HepG2 (cell line): ENCODE measurements around the gene MIA2. TPM values are rescaled to one million over a fixed set of nuclear protein-coding genes. Genes with fewer than 3 reads are reported as not detected.

ENCODE experiments used
- ARHGAP35 ChIP-seq: sonication (generic); formaldehyde crosslinking; IDR thresholded peaks from 2 replicates; pipeline ENCODE4 v1.9.0; 2022; ENCODE audit warnings: mild to moderate bottlenecking, inconsistent platforms, moderate library complexity, missing genetic modification reagents, borderline replicate concordance
- BHLHE40 ChIP-seq: IDR thresholded peaks from 2 replicates; pipeline ENCODE4 v1.6.1; 2011; ENCODE audit warnings: low read length, improper control_type of control experiment
- DMTF1 ChIP-seq: sonication (generic); formaldehyde crosslinking; IDR thresholded peaks from 2 replicates; pipeline ENCODE4 v1.4.0; 2020; ENCODE audit warnings: mild to moderate bottlenecking, missing genetic modification reagents
- EED ChIP-seq: sonication (generic); formaldehyde crosslinking; IDR thresholded peaks from 2 replicates; pipeline ENCODE4 v1.5.0; 2020; ENCODE audit warnings: mild to moderate bottlenecking, missing genetic modification reagents
- GATA4 ChIP-seq: sonication (generic); IDR thresholded peaks from 2 replicates; pipeline ENCODE4 v1.6.1; 2016; ENCODE audit warnings: antibody characterized with exemption, low read depth, borderline replicate concordance
- HOXA9 ChIP-seq: sonication (generic); formaldehyde crosslinking; IDR thresholded peaks from 2 replicates; pipeline ENCODE4 v1.8.1; 2022; ENCODE audit warnings: missing genetic modification reagents, mild to moderate bottlenecking, moderate library complexity, borderline replicate concordance
- MAFF ChIP-seq: IDR thresholded peaks from 2 replicates; pipeline ENCODE4 v1.6.1; 2011; ENCODE audit warnings: low read depth, low read length, improper control_type of control experiment
- NCOA1 ChIP-seq: sonication (generic); formaldehyde crosslinking; IDR thresholded peaks from 2 replicates; pipeline ENCODE4 v1.9.0; 2021; ENCODE audit warnings: missing genetic modification reagents
- NFIB ChIP-seq: sonication (generic); formaldehyde crosslinking; IDR thresholded peaks from 2 replicates; pipeline ENCODE4 v1.9.0; 2021; ENCODE audit warnings: missing genetic modification reagents, mild to moderate bottlenecking, borderline replicate concordance
- NFIC ChIP-seq: IDR thresholded peaks from 2 replicates; pipeline ENCODE4 v1.6.1; 2012; ENCODE audit warnings: mild to moderate bottlenecking, low read length, inconsistent platforms
- POLR2AphosphoS2 ChIP-seq: IDR thresholded peaks from 2 replicates; pipeline ENCODE4 v1.6.1; 2011; ENCODE audit warnings: low read depth, low read length, improper control_type of control experiment
- RFXANK ChIP-seq: IDR thresholded peaks from 2 replicates; pipeline ENCODE4 v1.6.1; 2016
- SP1 ChIP-seq, 2 experiments: fragments of 450-650 bp in 1 of 2; sonication (generic) in 1 of 2; formaldehyde crosslinking in 1 of 2; IDR thresholded peaks; 2 replicates each; pipeline versions ENCODE4 v1.4.0 to v1.6.1; 2016 to 2020; ENCODE audit warnings: missing genetic modification reagents in 1 of 2
- TBX2 ChIP-seq: sonication (generic); formaldehyde crosslinking; IDR thresholded peaks from 2 replicates; pipeline ENCODE4 v1.5.0; 2020; ENCODE audit warnings: missing genetic modification reagents, mild to moderate bottlenecking, borderline replicate concordance
- ZBTB8A ChIP-seq: sonication (generic); formaldehyde crosslinking; IDR thresholded peaks from 2 replicates; pipeline ENCODE4 v1.4.0; 2020; ENCODE audit warnings: mild to moderate bottlenecking, low read depth, missing genetic modification reagents, borderline replicate concordance
- ZFP37 ChIP-seq: sonication (generic); formaldehyde crosslinking; IDR thresholded peaks from 2 replicates; pipeline ENCODE4 v1.4.0; 2020; ENCODE audit warnings: missing genetic modification reagents, borderline replicate concordance
- ZNF124 ChIP-seq: sonication (generic); formaldehyde crosslinking; IDR thresholded peaks from 2 replicates; pipeline ENCODE4 v1.4.0; 2020; ENCODE audit warnings: missing genetic modification reagents
- ZNF143 ChIP-seq: sonication (generic); formaldehyde crosslinking; IDR thresholded peaks from 2 replicates; pipeline ENCODE4 v1.4.0; 2020; ENCODE audit warnings: missing genetic modification reagents
- ZNF264 ChIP-seq: sonication (generic); formaldehyde crosslinking; IDR thresholded peaks from 2 replicates; pipeline ENCODE4 v1.4.0; 2020; ENCODE audit warnings: missing genetic modification reagents
- ZNF326 ChIP-seq: sonication (generic); formaldehyde crosslinking; IDR thresholded peaks from 2 replicates; pipeline ENCODE4 v1.4.0; 2020; ENCODE audit warnings: missing genetic modification reagents, borderline replicate concordance
- ZNF337 ChIP-seq: sonication (generic); formaldehyde crosslinking; IDR thresholded peaks from 2 replicates; pipeline ENCODE4 v1.5.1; 2020; ENCODE audit warnings: missing genetic modification reagents, low read depth, mild to moderate bottlenecking, borderline replicate concordance
- ZNF549 ChIP-seq: sonication (generic); formaldehyde crosslinking; IDR thresholded peaks from 2 replicates; pipeline ENCODE4 v1.5.0; 2020; ENCODE audit warnings: missing genetic modification reagents
- ZZZ3 ChIP-seq: sonication (generic); formaldehyde crosslinking; IDR thresholded peaks from 2 replicates; pipeline ENCODE4 v1.4.0; 2020; ENCODE audit warnings: missing genetic modification reagents, mild to moderate bottlenecking, borderline replicate concordance
- polyA plus RNA-seq, 8 experiments: library from polyadenylated mRNA; depleted of rRNA in 3 of 8; stranded (reverse) in 7 of 8; unstranded in 1 of 8; fragments of >200 nt; fragmentation: Illumina TruSeq in 4 of 8; extraction: Trizol in 4 of 8; gene quantifications; 2 replicates each; pipeline versions ENCODE4 v1.2.1 to v1.2.3, GENCODE V29; 2011 to 2016; ENCODE audit warnings: low read depth in 4 of 8, missing spikeins in 1 of 8, mixed read lengths in 1 of 8; ENCODE audit not compliant: insufficient read depth in 1 of 8
- total RNA-seq, 5 experiments: library from RNA; depleted of rRNA; stranded (reverse); fragments of >200 nt; fragmentation: Illumina TruSeq; extraction: Trizol; gene quantifications; 2 replicates each; pipeline ENCODE4 v1.2.3, GENCODE V29; 2016; ENCODE audit warnings: low read depth in 1 of 5
- TF ChIP-seq, protein P1 (sequence below): sonication (generic); formaldehyde crosslinking; IDR thresholded peaks from 2 replicates; pipeline ENCODE4 v1.4.0; 2020; ENCODE audit warnings: missing genetic modification reagents
- TF ChIP-seq, protein P2 (sequence below): sonication (generic); formaldehyde crosslinking; IDR thresholded peaks from 2 replicates; pipeline ENCODE4 v1.8.0; 2022; ENCODE audit warnings: mild to moderate bottlenecking, missing genetic modification reagents, moderate library complexity

Gene MIA2
- total and polyA plus RNA-seq, 2 of the 13 experiments (the other 11 are each of a cell fraction or from before 2014, with no cell fraction given): 134 to 158 TPM

GRCh38 chr14:39432619-39433451, 199.1 kb downstream of the MIA2 start (continued):
- TF ChIP-seq ZNF264 (CRISPR knock-in tag): peak; percentile 85
- TF ChIP-seq, protein P1, sequence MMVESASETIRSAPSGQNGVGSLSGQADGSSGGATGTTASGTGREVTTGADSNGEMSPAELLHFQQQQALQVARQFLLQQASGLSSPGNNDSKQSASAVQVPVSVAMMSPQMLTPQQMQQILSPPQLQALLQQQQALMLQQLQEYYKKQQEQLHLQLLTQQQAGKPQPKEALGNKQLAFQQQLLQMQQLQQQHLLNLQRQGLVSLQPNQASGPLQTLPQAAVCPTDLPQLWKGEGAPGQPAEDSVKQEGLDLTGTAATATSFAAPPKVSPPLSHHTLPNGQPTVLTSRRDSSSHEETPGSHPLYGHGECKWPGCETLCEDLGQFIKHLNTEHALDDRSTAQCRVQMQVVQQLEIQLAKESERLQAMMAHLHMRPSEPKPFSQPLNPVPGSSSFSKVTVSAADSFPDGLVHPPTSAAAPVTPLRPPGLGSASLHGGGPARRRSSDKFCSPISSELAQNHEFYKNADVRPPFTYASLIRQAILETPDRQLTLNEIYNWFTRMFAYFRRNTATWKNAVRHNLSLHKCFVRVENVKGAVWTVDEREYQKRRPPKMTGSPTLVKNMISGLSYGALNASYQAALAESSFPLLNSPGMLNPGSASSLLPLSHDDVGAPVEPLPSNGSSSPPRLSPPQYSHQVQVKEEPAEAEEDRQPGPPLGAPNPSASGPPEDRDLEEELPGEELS: peak; percentile 62; the same call in 1 of the 2 replicates
- TF ChIP-seq BHLHE40: peak; percentile 71; the same call in 1 of the 2 replicates
- no peak for TF ChIP-seq ZNF549 (CRISPR knock-in tag)
- no peak for TF ChIP-seq HOXA9 (CRISPR knock-in tag)
- TF ChIP-seq NCOA1 (CRISPR knock-in tag): peak; percentile 98
- peak; percentile 93; the same call in 1 of the 2 replicates for TF ChIP-seq ZNF124 (CRISPR knock-in tag)
- no peak for TF ChIP-seq DMTF1
- TF ChIP-seq ZZZ3 (CRISPR knock-in tag): peak; percentile 90
- no peak for TF ChIP-seq EED (CRISPR knock-in tag)
- no peak; the same call in 1 of the 2 replicates for TF ChIP-seq ARHGAP35 (CRISPR knock-in tag)
- TF ChIP-seq ZFP37 (CRISPR knock-in tag): peak; percentile 96
- no peak for TF ChIP-seq ZNF326
- TF ChIP-seq SP1 (IDR thresholded peaks at IDR 0.05): no peak
- TF ChIP-seq SP1 (CRISPR knock-in tag; IDR thresholded peaks at IDR 0.05): peak; percentile 97
- TF ChIP-seq RFXANK (CRISPR knock-in tag): no peak; the same call in 1 of the 2 replicates
- TF ChIP-seq GATA4: peak; percentile 32; the same call in 1 of the 2 replicates
- TF ChIP-seq ZNF143 (CRISPR knock-in tag): peak; percentile 52; the same call in 1 of the 2 replicates
- no peak for TF ChIP-seq MAFF
- peak; percentile 84; the same call in 1 of the 2 replicates for TF ChIP-seq ZBTB8A (CRISPR knock-in tag)
- no peak for TF ChIP-seq NFIB
- TF ChIP-seq, protein P2, sequence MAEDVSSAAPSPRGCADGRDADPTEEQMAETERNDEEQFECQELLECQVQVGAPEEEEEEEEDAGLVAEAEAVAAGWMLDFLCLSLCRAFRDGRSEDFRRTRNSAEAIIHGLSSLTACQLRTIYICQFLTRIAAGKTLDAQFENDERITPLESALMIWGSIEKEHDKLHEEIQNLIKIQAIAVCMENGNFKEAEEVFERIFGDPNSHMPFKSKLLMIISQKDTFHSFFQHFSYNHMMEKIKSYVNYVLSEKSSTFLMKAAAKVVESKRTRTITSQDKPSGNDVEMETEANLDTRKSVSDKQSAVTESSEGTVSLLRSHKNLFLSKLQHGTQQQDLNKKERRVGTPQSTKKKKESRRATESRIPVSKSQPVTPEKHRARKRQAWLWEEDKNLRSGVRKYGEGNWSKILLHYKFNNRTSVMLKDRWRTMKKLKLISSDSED (CRISPR knock-in tag): no peak
- no peak for TF ChIP-seq NFIC
- no peak for TF ChIP-seq POLR2AphosphoS2
- peak; percentile 56; the same call in 1 of the 2 replicates for TF ChIP-seq ZNF337 (CRISPR knock-in tag)
- peak; percentile 93 for TF ChIP-seq TBX2 (CRISPR knock-in tag)
